IMR-90 (cell line): ENCODE results near the gene SLC5A10. TPM values are rescaled to one million over a fixed set of nuclear protein-coding genes. Genes with fewer than 3 reads are reported as not detected.

ENCODE experiments used
- ATAC-seq: fragments of 200-7000 bp; cut with Tn5 transposase; 2 replicates; pipeline ENCODE4 v1.9.1; 2020; ENCODE audit warnings: low read depth, mild to moderate bottlenecking, moderate library complexity
- BruUV-seq: library from RNA; stranded (reverse); fragments of 400-500 nt; replicated peaks from 2 replicates; lab custom pipeline; 2021; lab: Mats Ljungman, UMichigan
- CTCF ChIA-PET: fragments of 300-600 bp; formaldehyde crosslinking; extraction: SDS; loops from one replicate; lab custom pipeline; 2021; ENCODE audit warnings: antibody characterized with exemption; lab: Yijun Ruan, JAX
- POLR2A ChIA-PET: fragments of 300-600 bp; sonication (Branson Sonifier 250); formaldehyde crosslinking; loops from one replicate; lab custom pipeline; 2022; ENCODE audit warnings: antibody characterized with exemption; ENCODE audit not compliant: unreplicated experiment; lab: Charles Lee
- DNase-seq: peaks from one replicate; pipeline ENCODE4 v3.0.0; 2013
- H2AFZ ChIP-seq: replicated peaks from 2 replicates; pipeline ENCODE3; 2013; ENCODE audit warnings: low read length, mild to moderate bottlenecking; ENCODE audit not compliant: poor library complexity
- H2AK5ac ChIP-seq: 2 replicates; pipeline ENCODE4 v1.6.1; 2013; ENCODE audit warnings: low read depth, low read length, inconsistent platforms
- H2AK9ac ChIP-seq: replicated peaks from 2 replicates; pipeline ENCODE3; 2013; ENCODE audit warnings: mild to moderate bottlenecking, low read depth, low read length, moderate library complexity; ENCODE audit not compliant: poor library complexity
- H2BK120ac ChIP-seq: 2 replicates; pipeline ENCODE4 v1.6.1; 2013; ENCODE audit warnings: low read depth, low read length, inconsistent platforms
- H2BK15ac ChIP-seq: 3 replicates; pipeline ENCODE4 v1.6.1; 2013; ENCODE audit warnings: low read depth, low read length, inconsistent platforms
- H2BK20ac ChIP-seq: 2 replicates; pipeline ENCODE4 v1.6.1; 2013; ENCODE audit warnings: low read depth, mild to moderate bottlenecking, inconsistent platforms, low read length, moderate library complexity
- H2BK5ac ChIP-seq: 2 replicates; pipeline ENCODE4 v1.6.1; 2013; ENCODE audit warnings: mild to moderate bottlenecking, low read depth, low read length, inconsistent platforms; ENCODE audit not compliant: poor library complexity, severe bottlenecking
- H3K14ac ChIP-seq: replicated peaks from 2 replicates; pipeline ENCODE4 v1.6.1; 2013; ENCODE audit warnings: low read depth, low read length, inconsistent platforms
- H3K18ac ChIP-seq: 2 replicates; pipeline ENCODE4 v1.6.1; 2013; ENCODE audit warnings: low read depth, low read length, control low read depth
- H3K23ac ChIP-seq: 2 replicates; pipeline ENCODE4 v1.6.1; 2013; ENCODE audit warnings: low read depth, low read length, inconsistent platforms
- H3K27ac ChIP-seq: 2 replicates; pipeline ENCODE4 v1.5.1; 2013; ENCODE audit warnings: mild to moderate bottlenecking, control low read depth, low read length; ENCODE audit not compliant: insufficient read depth
- H3K27me3 ChIP-seq: 2 replicates; pipeline ENCODE4 v1.6.1; 2013; ENCODE audit warnings: low read length; ENCODE audit not compliant: control insufficient read depth, insufficient read depth
- H3K36me3 ChIP-seq: 2 replicates; pipeline ENCODE4 v1.6.1; 2013; ENCODE audit warnings: low read length, mixed read lengths; ENCODE audit not compliant: control insufficient read depth, insufficient read depth
- H3K4ac ChIP-seq: 2 replicates; pipeline ENCODE4 v1.6.1; 2013; ENCODE audit warnings: low read depth, low read length, inconsistent platforms
- H3K4me1 ChIP-seq: 2 replicates; pipeline ENCODE4 v1.6.1; 2013; ENCODE audit warnings: low read length, mixed read lengths; ENCODE audit not compliant: control insufficient read depth, insufficient read depth
- H3K4me2 ChIP-seq: 2 replicates; pipeline ENCODE4 v1.6.1; 2013; ENCODE audit warnings: low read depth, mild to moderate bottlenecking, control low read depth, low read length, moderate library complexity
- H3K4me3 ChIP-seq: 2 replicates; pipeline ENCODE4 v1.5.1; 2013; ENCODE audit warnings: low read depth, mild to moderate bottlenecking, control low read depth, low read length, moderate library complexity; ENCODE audit not compliant: insufficient read depth
- H3K56ac ChIP-seq: 2 replicates; pipeline ENCODE4 v1.6.1; 2013; ENCODE audit warnings: low read length, inconsistent platforms; ENCODE audit not compliant: insufficient read depth; ENCODE audit errors: extremely low read depth
- H3K79me1 ChIP-seq, 2 experiments: 2 replicates each; pipeline ENCODE4 v1.6.1; 2013; ENCODE audit warnings: low read length in 2 of 2, inconsistent platforms in 1 of 2, low read depth in 1 of 2
- H3K9ac ChIP-seq: 2 replicates; pipeline ENCODE4 v1.6.1; 2013; ENCODE audit warnings: low read depth, low read length, control low read depth
- H3K9me1 ChIP-seq: 2 replicates; pipeline ENCODE4 v1.6.1; 2013; ENCODE audit warnings: low read length, inconsistent platforms; ENCODE audit not compliant: insufficient read depth
- H3K9me3 ChIP-seq: 2 replicates; pipeline ENCODE4 v1.6.1; 2013; ENCODE audit warnings: low read length; ENCODE audit not compliant: control insufficient read depth, insufficient read depth
- H4K20me1 ChIP-seq: 2 replicates; pipeline ENCODE4 v1.6.1; 2013; ENCODE audit warnings: low read length, inconsistent platforms; ENCODE audit not compliant: insufficient read depth
- H4K5ac ChIP-seq: 2 replicates; pipeline ENCODE4 v1.6.1; 2013; ENCODE audit warnings: mild to moderate bottlenecking, low read depth, low read length, control low read depth
- H4K8ac ChIP-seq, 2 experiments: 2 replicates each; pipeline ENCODE4 v1.6.1; 2013; ENCODE audit warnings: low read depth in 2 of 2, low read length in 2 of 2, control low read depth in 1 of 2, inconsistent platforms in 1 of 2
- H4K91ac ChIP-seq: 2 replicates; pipeline ENCODE4 v1.6.1; 2013; ENCODE audit warnings: low read depth, low read length, inconsistent platforms; ENCODE audit not compliant: insufficient read depth
- MAFK ChIP-seq: IDR thresholded peaks from 2 replicates; pipeline ENCODE4 v1.6.1; 2012; ENCODE audit warnings: low read depth, low read length, improper control_type of control experiment
- NFE2L2 ChIP-seq: fragments of 150-350 bp; IDR thresholded peaks from 2 replicates; pipeline ENCODE4 v1.6.1; 2016; ENCODE audit warnings: low read depth, mild to moderate bottlenecking, low read length
- SMC3 ChIP-seq: fragments of 150-350 bp; IDR thresholded peaks from 2 replicates; pipeline ENCODE4 v1.6.1; 2016; ENCODE audit warnings: low read depth, mild to moderate bottlenecking, antibody characterized with exemption, low read length, moderate library complexity
- WGBS, 2 experiments: methylation state at CpG; one replicate each; pipeline versions ENCODE4 v1.1.5 to v1.1.7; 2013; ENCODE audit warnings: missing lambda C conversion rate in 2 of 2; ENCODE audit not compliant: insufficient read length in 1 of 2; ENCODE audit errors: extremely low coverage in 2 of 2; 5-methylcytosine and 5-hydroxymethylcytosine counted together
- dilution Hi-C: fragments of 300-500 bp; cut with HindIII; formaldehyde crosslinking; loops from one replicate; pipeline ENCODE4 v1.14.3; 2018; ENCODE audit warnings: low sequenced_read_pairs; ENCODE audit not compliant: unreplicated experiment
- in situ Hi-C: fragments of 300-500 bp; cut with MboI; formaldehyde crosslinking; loops from 3 replicates; pipeline ENCODE4 v1.14.3; 2019; ENCODE audit warnings: low sequenced_read_pairs, inconsistent platforms, mixed read lengths
- intact Hi-C: fragments of 100-400 bp; cut with micrococcal nuclease; formaldehyde crosslinking; loops from 2 replicates; pipeline ENCODE4 v1.10.0; 2022
- polyA plus RNA-seq, 3 experiments: library from polyadenylated mRNA; depleted of rRNA; stranded (reverse); fragments of >200 nt; gene quantifications; 2 replicates each; pipeline ENCODE4 v1.2.3, GENCODE V29; 2012; ENCODE audit warnings: low replicate concordance in 1 of 3
- total RNA-seq: library from RNA; depleted of rRNA; stranded (reverse); fragments of >200 nt; gene quantifications from 2 replicates; pipeline ENCODE4 v1.2.3, GENCODE V29; 2012

SLC5A10 gene
- total and polyA plus RNA-seq, 2 of the 4 experiments (the other 2 are of a cell fraction) = not detected

DNA sequence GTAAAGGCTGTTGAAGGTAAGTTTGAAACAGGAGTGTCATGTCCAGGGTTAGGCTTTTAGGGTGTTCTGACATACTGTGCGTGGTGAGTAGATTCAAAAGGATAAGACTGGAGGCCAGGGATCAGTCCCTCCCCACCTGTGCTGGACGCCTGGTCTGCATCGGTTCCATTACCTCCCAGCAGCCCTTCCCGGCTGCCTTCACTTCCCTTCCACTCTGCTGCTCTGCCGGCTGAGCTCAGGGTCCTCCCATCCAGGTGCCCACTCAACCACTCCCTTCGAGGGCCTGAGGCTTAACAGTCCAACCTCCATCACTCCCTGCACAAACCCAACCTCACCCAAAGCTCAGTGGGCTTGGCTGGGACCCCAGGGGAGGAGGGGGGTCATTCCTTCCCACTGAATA, 4.1 kb upstream of the SLC5A10 start:
- Histone ChIP-seq H3K9me3 (no peaks in the 10 kb centered on the region), H3K9ac (no peak overlapping the region), H2BK15ac (no peak overlapping the region), H3K14ac (no peak overlapping the region), H2BK5ac (no peak overlapping the region), H3K79me1 (no peaks in the 10 kb centered on the region), H3K18ac (no peak overlapping the region), H3K4me2 (no peak overlapping the region), H4K8ac (no peak overlapping the region), H3K36me3 (no peaks in the 10 kb centered on the region), H3K56ac (no peak overlapping the region), H3K4ac (no peak overlapping the region), H4K91ac (no peak overlapping the region), H3K4me3 (no peak overlapping the region), H3K27me3 (peaks cover 51% of the 10 kb centered on the region), H2BK20ac (no peak overlapping the region), H3K4me1 (peaks cover 5% of the 10 kb centered on the region; the same call in 1 of the 2 replicates), H2AK9ac (no peak overlapping the region), H4K20me1 (no peaks in the 10 kb centered on the region), H4K5ac (no peak overlapping the region), H2BK120ac (no peak overlapping the region), H2AK5ac (no peak overlapping the region), H3K27ac (no peak overlapping the region), H3K9me1 (no peaks in the 10 kb centered on the region), H3K23ac (no peak overlapping the region), H2AFZ (no peak overlapping the region)
- ChIA-PET CTCF (interaction anchor here (1.6 kb wide), 1 partner anchor 13 kb away, joined by 5 read pairs; no protein-coding TSS in a partner anchor), POLR2A (no interaction called here)
- in situ Hi-C loops (no loop called here), dilution Hi-C loops (no loop called here), intact Hi-C loops (no loop called here)
- no CpG with 5 or more reads among the region's 6 CpGs for WGBS, 2 experiments
- DNase-seq (no peak), ATAC-seq (no peak)
- BruUV-seq = no TSS peak
- TF ChIP-seq SMC3 (no peak), NFE2L2 (no peak), MAFK (no peak)
